ENCODE results near the gene DENND1A. TPM values are rescaled to one million over a fixed set of nuclear protein-coding genes. Genes with fewer than 3 reads are reported as not detected.

The DENND1A gene
- polyA plus RNA-seq, 1 experiment: 16.2 TPM

GRCh38 chr9:123438321-123438720 lies 491.6 kb downstream of the DENND1A start:
- Histone ChIP-seq H3K4me3 (ENCODE audit: low read depth, low read length) (no peak overlapping the region), H3K9me3 (ENCODE audit: control insufficient read depth, insufficient read depth, low read length) (no peaks in the 10 kb centered on the region), H3K27ac (ENCODE audit: low read depth, low read length) (no peak overlapping the region), H3K27me3 (ENCODE audit: control insufficient read depth, insufficient read depth, low read length) (no peaks in the 10 kb centered on the region)
- no peak for TF ChIP-seq CTCF (IDR thresholded peaks at IDR 0.05; ENCODE audit: low read depth, low read length)
- no peak for DNase-seq (ENCODE audit: low read depth, low spot score)
- ChIA-PET CTCF (no interaction called here), POLR2A (no interaction called here)

- TF ChIP-seq CTCF (IDR thresholded peaks at IDR 0.05; ENCODE audit: low read depth, low read length): no peak
- POLR2A ChIA-PET: no interaction called here
- H3K27ac ChIP-seq (ENCODE audit: low read depth, low read length): no peak overlapping the region
- H3K9me3 ChIP-seq (ENCODE audit: control insufficient read depth, insufficient read depth, low read length): no peaks in the 10 kb centered on the region
- no peaks in the 10 kb centered on the region for H3K27me3 ChIP-seq (ENCODE audit: control insufficient read depth, insufficient read depth, low read length)
- no peak overlapping the region for H3K4me3 ChIP-seq (ENCODE audit: low read depth, low read length)
- CTCF ChIA-PET: no interaction called here
- DNase-seq (ENCODE audit: low read depth, low spot score): no peak
Measured at GRCh38 chr9:123437201-123437600, 492.7 kb downstream of the DENND1A start.

GRCh38 chr9:123435471-123435870 lies 494.5 kb downstream of the DENND1A start:
- no peak overlapping the region for H3K27ac ChIP-seq (ENCODE audit: low read depth, low read length)
- no peaks in the 10 kb centered on the region for H3K27me3 ChIP-seq (ENCODE audit: control insufficient read depth, insufficient read depth, low read length)
- no peak for DNase-seq (ENCODE audit: low read depth, low spot score)
- H3K9me3 ChIP-seq (ENCODE audit: control insufficient read depth, insufficient read depth, low read length): no peaks in the 10 kb centered on the region
- no peak overlapping the region for H3K4me3 ChIP-seq (ENCODE audit: low read depth, low read length)
- CTCF ChIA-PET: interaction anchor here (0.6 to 1.4 kb wide), 2 partner anchors 34 to 139 kb away, joined by 3 read pairs; no protein-coding TSS in a partner anchor
- TF ChIP-seq CTCF (IDR thresholded peaks at IDR 0.05; ENCODE audit: low read depth, low read length): no peak
- POLR2A ChIA-PET: no interaction called here

- Histone ChIP-seq H3K27ac (ENCODE audit: low read depth, low read length) (no peak overlapping the region), H3K27me3 (ENCODE audit: control insufficient read depth, insufficient read depth, low read length) (no peaks in the 10 kb centered on the region), H3K9me3 (ENCODE audit: control insufficient read depth, insufficient read depth, low read length) (no peaks in the 10 kb centered on the region), H3K4me3 (ENCODE audit: low read depth, low read length) (no peak overlapping the region)
- no peak for DNase-seq (ENCODE audit: low read depth, low spot score)
- ChIA-PET CTCF (no interaction called here), POLR2A (no interaction called here)
- peak; percentile 17; the same call in 1 of the 2 replicates for TF ChIP-seq CTCF (IDR thresholded peaks at IDR 0.05; ENCODE audit: low read depth, low read length)
Measured at GRCh38 chr9:123434619-123435240, 495.2 kb downstream of the DENND1A start.

- Histone ChIP-seq H3K9me3 (ENCODE audit: control insufficient read depth, insufficient read depth, low read length) (no peaks in the 10 kb centered on the region), H3K27ac (ENCODE audit: low read depth, low read length) (no peak overlapping the region), H3K4me3 (ENCODE audit: low read depth, low read length) (no peak overlapping the region), H3K27me3 (ENCODE audit: control insufficient read depth, insufficient read depth, low read length) (no peaks in the 10 kb centered on the region)
- POLR2A ChIA-PET: no interaction called here
- no peak for DNase-seq (ENCODE audit: low read depth, low spot score)
- CTCF ChIA-PET: interaction anchor here (1.0 kb wide), 1 partner anchor 33 kb away, joined by 3 read pairs; no protein-coding TSS in a partner anchor
- TF ChIP-seq CTCF (IDR thresholded peaks at IDR 0.05; ENCODE audit: low read depth, low read length): no peak
Measured at GRCh38 chr9:123432331-123433236, 497.3 kb downstream of the DENND1A start.
